Activated T-helper 1 cell treated with anti-CD3 and anti-CD28 coated beads, Interleukin-12 subunit alpha, Interleukin-12 subunit beta, Interleukin-2, Interleukin-4 antibody, amounts not matched to agents 30 ng/mL and 10 ng/mL and 1 ng/mL, durations not matched to agents 14 hours and 24 hours and 36 hours (primary cell): ENCODE results near the gene PIN4. TPM values are rescaled to one million over a fixed set of nuclear protein-coding genes. Genes with fewer than 3 reads are reported as not detected.

ENCODE experiments used
- DNase-seq: peaks from one replicate; pipeline ENCODE4 v3.0.0; 2021; ENCODE audit warnings: low spot score
- H3K27ac Mint-ChIP-seq: one replicate; pipeline ENCODE4 v1.8.0; 2021; ENCODE audit warnings: mild to moderate bottlenecking, mixed read lengths
- H3K27me3 Mint-ChIP-seq: one replicate; pipeline ENCODE4 v1.8.0; 2022; ENCODE audit warnings: mild to moderate bottlenecking, moderate library complexity, mixed read lengths; ENCODE audit not compliant: insufficient read depth
- H3K36me3 Mint-ChIP-seq: one replicate; pipeline ENCODE4 v1.8.0; 2021; ENCODE audit warnings: low read depth, mixed read lengths
- H3K4me1 Mint-ChIP-seq: one replicate; pipeline ENCODE4 v1.8.0; 2021; ENCODE audit warnings: low read depth, mixed read lengths
- H3K4me3 Mint-ChIP-seq: one replicate; pipeline ENCODE4 v1.8.0; 2021; ENCODE audit warnings: mild to moderate bottlenecking, moderate library complexity, mixed read lengths
- H3K9me3 Mint-ChIP-seq: one replicate; pipeline ENCODE4 v1.8.0; 2021; ENCODE audit warnings: mixed read lengths
- intact Hi-C: fragments of 100-400 bp; cut with micrococcal nuclease; formaldehyde crosslinking; loops from one replicate; pipeline ENCODE4 v1.15.1; 2024
- total RNA-seq: library from RNA; stranded (reverse); gene quantifications from 2 replicates; pipeline ENCODE4 v1.2.3, GENCODE V29; 2022

Gene PIN4
- total RNA-seq, result 10.2 and 13.3 TPM in 2 replicates

DNA sequence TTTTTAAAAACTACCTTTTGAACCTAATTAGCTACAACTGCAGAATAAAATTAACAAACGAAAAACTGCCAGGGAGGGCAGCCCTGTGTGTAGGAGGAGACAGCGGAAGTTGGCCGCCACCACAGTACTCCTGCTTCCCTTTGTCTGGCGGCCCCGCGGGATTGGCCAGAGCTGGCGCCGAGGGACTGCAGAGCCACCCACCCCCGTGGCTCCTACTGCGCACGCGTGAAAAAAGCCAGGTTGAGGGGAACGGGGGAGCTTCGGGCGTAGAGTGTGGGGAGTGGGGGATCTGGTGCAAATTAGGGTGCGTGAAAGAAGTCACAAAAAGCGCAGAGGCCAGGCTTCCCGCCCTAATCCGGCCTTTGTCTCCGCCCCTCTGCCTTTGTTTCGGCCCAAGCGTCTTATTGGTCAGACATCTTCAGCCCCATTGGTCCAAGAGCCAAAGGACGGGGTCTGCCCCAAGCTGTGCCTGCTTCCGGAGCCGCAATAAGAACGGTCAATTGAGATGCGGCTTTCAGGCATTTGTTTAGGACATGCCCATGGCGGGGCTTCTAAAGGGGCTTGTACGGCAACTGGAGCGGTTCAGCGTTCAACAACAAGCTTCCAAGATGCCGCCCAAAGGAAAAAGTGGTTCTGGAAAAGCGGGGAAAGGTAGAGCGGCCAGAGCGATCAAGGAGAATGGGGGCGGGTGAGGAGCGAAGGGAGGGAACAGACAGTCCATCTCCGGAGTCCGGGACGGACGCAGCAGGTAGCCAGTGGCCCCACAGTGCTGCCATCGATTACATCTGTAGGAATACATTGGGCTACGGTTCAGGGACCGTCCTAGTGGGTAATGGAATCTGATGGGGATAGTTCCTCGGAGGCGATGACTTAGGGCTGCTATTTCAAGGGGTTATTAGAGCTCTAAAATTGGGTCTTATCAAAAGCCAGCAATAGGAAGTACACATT, at the start of gene PIN4:
Gene PIN4, plus strand, starts transcription at position 580 of the 948 bp plus-strand sequence. Its CDS starts 29 bp downstream, at position 609.
- intact Hi-C loops, result loop anchor here (1.0 to 2.0 kb wide), 6 partner anchors 12 to 391 kb away; partner anchors contain the start of genes HDAC8, RPS4X and RTL5
- Mint-ChIP-seq H3K36me3 (peaks cover 3% of the 10 kb centered on the region), H3K4me3 (no peak within 1 kb of the TSS), H3K4me1 (peaks cover 16% of the 10 kb centered on the region), H3K27me3 (no peaks in the 10 kb centered on the region), H3K27ac (no peak within 1 kb of the TSS), H3K9me3 (no peaks in the 10 kb centered on the region)
- DNase-seq, result peak; percentile 76

- Mint-ChIP-seq H3K9me3 (no peaks in the 10 kb centered on the region), H3K4me3 (peak overlapping the region; percentile 20), H3K4me1 (peaks cover 5% of the 10 kb centered on the region), H3K27me3 (peaks cover 58% of the 10 kb centered on the region), H3K36me3 (no peaks in the 10 kb centered on the region), H3K27ac (no peak overlapping the region)
- intact Hi-C loops, result no loop called here
- no peak for DNase-seq
Observed at GRCh38 chrX:72132456-72132855, 49.1 kb upstream of the PIN4 start.

GRCh38 chrX:72133851-72134546, 47.6 kb upstream of the PIN4 start:
- intact Hi-C loops, result no loop called here
- Mint-ChIP-seq H3K4me1 (peaks cover 5% of the 10 kb centered on the region), H3K4me3 (no peak overlapping the region), H3K9me3 (no peaks in the 10 kb centered on the region), H3K27ac (no peak overlapping the region), H3K27me3 (peaks cover 48% of the 10 kb centered on the region), H3K36me3 (no peaks in the 10 kb centered on the region)
- no peak for DNase-seq

- H3K9me3 Mint-ChIP-seq, result no peaks in the 10 kb centered on the region
- intact Hi-C loops, result no loop called here
- no peak for DNase-seq
- peaks cover 40% of the 10 kb centered on the region for H3K27me3 Mint-ChIP-seq
- H3K4me3 Mint-ChIP-seq, result no peak overlapping the region
- H3K4me1 Mint-ChIP-seq, result peaks cover 18% of the 10 kb centered on the region
- no peak overlapping the region for H3K27ac Mint-ChIP-seq
- H3K36me3 Mint-ChIP-seq, result peaks cover 5% of the 10 kb centered on the region
Observed at GRCh38 chrX:72137846-72138495, 43.6 kb upstream of the PIN4 start.

- H3K27ac Mint-ChIP-seq, result no peak overlapping the region
- peaks cover 32% of the 10 kb centered on the region for H3K4me1 Mint-ChIP-seq
- no peaks in the 10 kb centered on the region for H3K9me3 Mint-ChIP-seq
- DNase-seq, result no peak
- H3K36me3 Mint-ChIP-seq, result peaks cover 5% of the 10 kb centered on the region
- peaks cover 37% of the 10 kb centered on the region for H3K27me3 Mint-ChIP-seq
- intact Hi-C loops, result no loop called here
- H3K4me3 Mint-ChIP-seq, result no peak overlapping the region
Observed at GRCh38 chrX:72139538-72139937, 42.0 kb upstream of the PIN4 start.

DNA sequence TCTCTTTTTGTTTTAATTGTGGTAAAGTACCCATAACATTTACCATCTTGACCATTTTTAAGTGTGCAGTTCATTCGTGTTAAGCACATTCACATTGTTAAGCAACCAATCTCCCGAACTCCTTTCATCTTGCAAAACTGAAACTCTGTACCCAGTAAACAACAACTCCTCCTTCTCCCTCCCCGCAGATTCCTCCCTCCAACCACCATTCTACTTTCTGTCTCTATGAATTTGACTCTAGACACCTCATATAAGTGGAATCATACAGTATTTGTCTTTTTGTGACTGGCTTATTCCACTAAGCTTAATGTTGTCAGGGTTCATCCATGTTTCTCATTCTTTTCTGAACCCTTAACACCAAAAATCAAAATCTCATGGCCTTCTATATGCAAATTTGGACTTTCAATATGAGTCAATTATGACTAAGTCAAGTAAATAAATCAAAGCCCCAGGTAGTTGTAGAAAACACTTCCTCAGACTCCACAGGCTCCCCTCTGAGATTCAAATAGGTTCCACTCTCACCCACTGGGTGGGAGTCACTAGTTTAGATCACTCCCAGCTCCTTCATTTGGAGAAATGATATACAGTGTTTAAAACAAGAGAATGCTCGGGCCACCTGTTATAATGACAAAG, 40.1 kb upstream of the PIN4 start:
- peak overlapping the region; percentile 82 for H3K27ac Mint-ChIP-seq
- H3K27me3 Mint-ChIP-seq, result peaks cover 28% of the 10 kb centered on the region
- intact Hi-C loops, result loop anchor here (1.0 to 10.0 kb wide), 5 partner anchors 21 to 483 kb away; partner anchors contain the start of gene PIN4
- peak; percentile 17 for DNase-seq
- peaks cover 33% of the 10 kb centered on the region for H3K4me1 Mint-ChIP-seq
- H3K9me3 Mint-ChIP-seq, result no peaks in the 10 kb centered on the region
- H3K36me3 Mint-ChIP-seq, result peaks cover 5% of the 10 kb centered on the region
- peak overlapping the region; percentile 62 for H3K4me3 Mint-ChIP-seq

DNA sequence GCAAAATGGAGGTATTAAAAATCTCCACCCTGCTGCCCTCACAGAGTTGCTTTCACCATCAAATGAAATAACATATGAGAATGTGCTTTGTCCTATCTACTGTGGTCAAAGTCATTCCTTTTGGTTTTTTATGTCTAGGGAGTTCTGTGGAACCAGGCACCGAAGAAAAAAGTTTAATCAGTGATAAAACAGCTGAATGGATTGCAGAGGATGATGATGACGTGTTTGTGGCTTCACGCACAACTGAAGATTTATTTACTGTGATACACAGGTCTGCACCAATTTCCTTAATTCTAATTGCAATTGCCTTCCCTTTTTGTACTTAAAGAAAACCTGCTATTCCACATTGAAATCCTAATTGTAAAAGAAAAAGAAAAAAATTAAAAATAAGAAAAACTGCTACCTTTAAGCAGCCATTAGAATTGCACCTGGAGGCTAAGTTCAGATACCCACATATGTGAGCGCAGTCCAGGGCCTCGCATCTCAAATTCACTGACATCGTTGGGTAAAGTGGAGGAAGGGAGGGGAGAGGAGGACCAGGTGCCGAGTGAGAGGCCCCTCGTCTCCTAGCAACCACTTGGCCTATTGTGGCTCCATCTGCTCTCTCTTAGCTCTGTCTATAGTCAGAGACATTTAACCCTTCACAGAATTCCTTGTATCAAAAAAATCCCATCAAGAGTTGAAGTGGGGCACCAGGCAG, 39.3 kb upstream of the PIN4 start:
- Mint-ChIP-seq H3K27me3 (peaks cover 28% of the 10 kb centered on the region), H3K9me3 (no peaks in the 10 kb centered on the region), H3K36me3 (peaks cover 5% of the 10 kb centered on the region), H3K4me3 (no peak overlapping the region), H3K27ac (no peak overlapping the region), H3K4me1 (peaks cover 33% of the 10 kb centered on the region)
- intact Hi-C loops, result loop anchor here (5.0 to 10.0 kb wide), 2 partner anchors 125 to 483 kb away; no protein-coding TSS in a partner anchor
- DNase-seq, result no peak

GRCh38 chrX:72142794-72143608, 38.6 kb upstream of the PIN4 start:
- H3K27me3 Mint-ChIP-seq, result peaks cover 28% of the 10 kb centered on the region
- DNase-seq, result no peak
- H3K27ac Mint-ChIP-seq, result no peak overlapping the region
- intact Hi-C loops, result loop anchor here (5.0 to 10.0 kb wide), 2 partner anchors 126 to 482 kb away; no protein-coding TSS in a partner anchor
- H3K36me3 Mint-ChIP-seq, result peaks cover 5% of the 10 kb centered on the region
- H3K4me1 Mint-ChIP-seq, result peaks cover 33% of the 10 kb centered on the region
- no peak overlapping the region for H3K4me3 Mint-ChIP-seq
- no peaks in the 10 kb centered on the region for H3K9me3 Mint-ChIP-seq

DNA sequence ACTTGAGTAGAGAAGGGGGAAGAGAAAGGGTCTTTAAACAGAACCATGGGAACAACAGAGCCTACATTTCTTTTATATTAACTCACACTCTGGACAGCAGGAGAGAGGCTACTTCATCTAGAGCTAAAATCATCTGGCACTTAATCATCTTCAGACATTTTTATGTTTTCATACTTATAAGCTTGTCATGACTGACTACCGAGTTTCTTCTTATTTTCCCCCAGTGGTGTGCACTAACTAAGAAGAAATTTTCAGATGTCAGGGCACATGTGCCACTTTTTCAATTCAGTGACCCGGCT, 38.0 kb upstream of the PIN4 start:
- no peak overlapping the region for H3K4me3 Mint-ChIP-seq
- DNase-seq, result no peak
- peaks cover 27% of the 10 kb centered on the region for H3K27me3 Mint-ChIP-seq
- intact Hi-C loops, result loop anchor here (5.0 to 10.0 kb wide), 2 partner anchors 126 to 481 kb away; no protein-coding TSS in a partner anchor
- H3K27ac Mint-ChIP-seq, result no peak overlapping the region
- H3K4me1 Mint-ChIP-seq, result peaks cover 33% of the 10 kb centered on the region
- no peaks in the 10 kb centered on the region for H3K9me3 Mint-ChIP-seq
- H3K36me3 Mint-ChIP-seq, result peaks cover 5% of the 10 kb centered on the region

DNA sequence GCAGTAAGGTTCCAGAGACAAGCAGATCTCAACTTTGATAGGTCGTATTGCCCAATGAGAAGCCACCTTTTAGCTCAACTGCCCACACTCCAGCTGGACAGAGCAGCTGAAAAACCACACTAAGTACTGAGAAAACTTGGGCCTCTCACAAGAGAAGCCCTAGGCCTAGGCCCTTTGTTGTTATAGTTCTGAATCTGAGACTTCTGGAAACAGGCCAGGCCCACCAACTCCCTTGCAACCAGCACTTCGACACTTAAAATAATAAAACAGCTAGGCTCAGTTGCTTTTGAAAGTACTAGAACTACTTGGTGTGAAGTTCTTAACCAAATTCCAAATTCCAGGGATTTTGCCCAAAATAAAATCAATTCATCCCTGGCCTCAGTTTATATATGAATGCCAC, 36.4 kb upstream of the PIN4 start:
- Mint-ChIP-seq H3K27me3 (peaks cover 28% of the 10 kb centered on the region), H3K36me3 (peaks cover 3% of the 10 kb centered on the region), H3K9me3 (no peaks in the 10 kb centered on the region), H3K27ac (no peak overlapping the region), H3K4me3 (no peak overlapping the region), H3K4me1 (peaks cover 33% of the 10 kb centered on the region)
- no peak for DNase-seq
- intact Hi-C loops, result loop anchor here (1.0 to 10.0 kb wide), 2 partner anchors 94 to 480 kb away; partner anchors contain the start of gene ERCC6L

DNA sequence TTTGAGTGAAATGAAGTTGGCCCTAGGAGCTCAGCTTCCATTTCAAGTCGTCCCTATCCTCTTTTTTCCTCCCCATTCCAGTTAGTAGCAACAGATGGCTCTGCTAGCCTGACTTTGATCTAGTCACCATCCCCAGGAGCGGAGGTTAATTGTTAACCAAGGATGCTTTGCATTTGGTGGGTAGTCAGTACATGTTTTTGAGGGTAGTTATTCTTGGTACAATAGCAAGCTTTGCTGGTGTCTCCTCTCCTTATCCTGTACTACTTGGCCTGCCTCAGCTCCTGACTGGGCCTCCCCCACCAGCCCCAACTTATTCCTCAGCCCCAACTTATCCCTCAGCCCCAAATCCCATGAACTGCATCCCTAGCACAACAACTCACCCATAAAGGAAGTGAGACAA, 35.0 kb upstream of the PIN4 start:
- intact Hi-C loops, result loop anchor here (10.0 kb wide), 1 partner anchor 478 kb away; no protein-coding TSS in a partner anchor
- no peaks in the 10 kb centered on the region for H3K36me3 Mint-ChIP-seq
- H3K4me3 Mint-ChIP-seq, result no peak overlapping the region
- peaks cover 20% of the 10 kb centered on the region for H3K4me1 Mint-ChIP-seq
- H3K27me3 Mint-ChIP-seq, result peaks cover 29% of the 10 kb centered on the region
- no peaks in the 10 kb centered on the region for H3K9me3 Mint-ChIP-seq
- H3K27ac Mint-ChIP-seq, result no peak overlapping the region
- DNase-seq, result no peak
